NCI-H748 (cell line): ENCODE results near the gene PDPK1.

Experiments
- DNase-seq: peaks from one replicate; lab custom pipeline; 2025; ENCODE audit not compliant: unreplicated experiment; lab: John Stamatoyannopoulos, UW

The PDPK1 gene

GRCh38 chr16:2507052-2507659 is 30.7 kb upstream of the PDPK1 start:
- DNase-seq: no peak

- no peak for DNase-seq
These were observed 30.2 kb upstream of the PDPK1 start for GRCh38 chr16:2507665-2508064.

GRCh38 chr16:2508722-2509400 is 29.0 kb upstream of the PDPK1 start:
- no peak for DNase-seq

- DNase-seq: no peak
These were observed 26.6 kb upstream of the PDPK1 start for GRCh38 chr16:2511128-2511800.

GRCh38 chr16:2511996-2512734 is 25.7 kb upstream of the PDPK1 start:
- DNase-seq: no peak

- DNase-seq: peak; percentile 25
These were observed 25.0 kb upstream of the PDPK1 start for GRCh38 chr16:2512735-2513404.

- DNase-seq: peak; percentile 92
These were observed 24.2 kb upstream of the PDPK1 start, which contains the start of gene ATP6V0C for GRCh38 chr16:2513405-2514332. ATP6V0C (plus strand) TSS chr16:2513952; CDS start chr16:2514104, 152 bp downstream.

- peak; percentile 13 for DNase-seq
These were observed 23.3 kb upstream of the PDPK1 start for GRCh38 chr16:2514333-2515179.

GRCh38 chr16:2515180-2515851 is 22.5 kb upstream of the PDPK1 start:
- no peak for DNase-seq

GRCh38 chr16:2516391-2517240 is 21.2 kb upstream of the PDPK1 start:
- DNase-seq: no peak

GRCh38 chr16:2517954-2518605 is 19.7 kb upstream of the PDPK1 start:
- DNase-seq: no peak

- no peak for DNase-seq
These were observed 18.8 kb upstream of the PDPK1 start for GRCh38 chr16:2518823-2519710.

GRCh38 chr16:2519711-2520080 is 18.1 kb upstream of the PDPK1 start:
- no peak for DNase-seq

GRCh38 chr16:2520097-2520783 is 17.6 kb upstream of the PDPK1 start, which contains the start of gene AMDHD2:
AMDHD2 (plus strand) TSS chr16:2520371; CDS start chr16:2520459, 88 bp downstream.
- DNase-seq: peak; percentile 85

- no peak for DNase-seq
These were observed 16.9 kb upstream of the PDPK1 start for GRCh38 chr16:2520784-2521531.
